CD4-positive, alpha-beta T cell treated with Interleukin-17A for 1 hour (primary cell): Measurements from ENCODE around the gene SLC9A1.
"Not testable (repeated sequence)": the region's sequence is repeated elsewhere in the genome, so short reads cannot be mapped to it uniquely, and the experiment has no call there.

Experiments
- DNase-seq: peaks from one replicate; pipeline ENCODE4 v3.0.0-alpha.2; 2020

Gene SLC9A1

DNA sequence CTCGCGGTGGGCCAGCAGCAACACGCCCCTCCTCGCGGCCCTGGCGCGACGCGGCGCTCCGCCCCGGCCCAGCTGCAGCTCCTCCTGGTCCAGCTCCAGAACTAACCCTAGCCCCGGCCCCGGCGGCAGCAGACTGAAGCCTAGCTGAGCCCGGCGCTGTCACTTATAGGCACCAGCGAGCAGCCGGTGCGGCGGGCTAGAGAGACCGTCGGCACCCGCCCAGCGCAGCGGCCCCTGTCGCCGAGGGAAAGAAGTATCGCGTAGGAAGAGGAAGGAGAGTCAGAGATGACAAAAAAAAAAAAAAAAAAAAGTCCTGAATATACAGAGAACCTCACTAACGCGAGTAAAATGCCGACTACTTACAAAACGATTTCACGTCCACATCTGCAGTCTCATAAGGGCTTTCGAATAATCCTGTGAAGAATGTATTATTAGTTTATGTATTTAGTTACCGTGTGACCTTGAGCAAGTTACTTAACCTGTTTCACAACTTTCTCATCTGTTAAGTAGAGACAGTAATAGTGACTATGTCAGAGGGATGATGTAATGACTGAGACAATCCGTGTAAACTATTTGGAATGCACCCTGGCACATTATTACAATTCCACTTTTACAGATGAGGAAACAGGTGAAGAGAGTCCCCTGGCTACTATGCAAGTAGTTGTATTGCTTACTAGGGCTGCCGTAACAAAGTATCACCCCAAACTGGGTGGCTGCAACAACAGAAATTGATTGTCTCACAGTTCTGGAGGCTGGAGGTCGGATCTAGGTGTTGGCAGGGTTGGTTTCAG is at the start of gene SLC9A1:
SLC9A1 (minus strand) TSS at position 135 of the 791 bp plus-strand sequence. CDS start 791 bp downstream, outside the sequence.
- peak; percentile 95 for DNase-seq

- no peak for DNase-seq
These were observed 49.0 kb upstream of the SLC9A1 start for GRCh38 chr1:27203946-27204345.

GRCh38 chr1:27201295-27201694 is 46.4 kb upstream of the SLC9A1 start:
- DNase-seq, result no peak

GRCh38 chr1:27193194-27193593 is 38.3 kb upstream of the SLC9A1 start:
- no peak for DNase-seq

DNA sequence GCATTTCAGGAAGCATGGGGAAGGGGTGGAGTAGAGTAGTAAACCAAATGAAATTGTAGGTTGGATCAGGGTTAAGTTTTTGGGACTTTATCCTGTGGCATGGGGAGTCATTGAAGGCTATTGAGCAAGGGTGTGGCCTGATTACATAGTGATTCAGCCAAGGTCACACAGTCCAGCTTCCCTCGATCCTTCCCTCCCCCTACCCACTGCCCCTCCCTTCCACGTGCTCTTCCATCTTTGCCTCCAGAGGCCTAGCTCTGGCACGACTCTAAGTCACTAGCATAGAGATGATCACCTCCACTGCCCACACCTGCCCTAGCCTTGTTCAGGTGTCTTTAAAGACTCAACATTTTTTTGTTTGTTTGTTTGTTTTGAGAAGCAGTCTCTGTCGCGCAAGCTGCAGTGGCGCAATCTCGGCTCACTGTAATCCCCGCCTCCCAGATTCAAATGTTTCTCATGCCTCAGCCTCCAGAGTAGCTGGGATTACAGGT is 37.2 kb upstream of the SLC9A1 start:
- no peak for DNase-seq

DNA sequence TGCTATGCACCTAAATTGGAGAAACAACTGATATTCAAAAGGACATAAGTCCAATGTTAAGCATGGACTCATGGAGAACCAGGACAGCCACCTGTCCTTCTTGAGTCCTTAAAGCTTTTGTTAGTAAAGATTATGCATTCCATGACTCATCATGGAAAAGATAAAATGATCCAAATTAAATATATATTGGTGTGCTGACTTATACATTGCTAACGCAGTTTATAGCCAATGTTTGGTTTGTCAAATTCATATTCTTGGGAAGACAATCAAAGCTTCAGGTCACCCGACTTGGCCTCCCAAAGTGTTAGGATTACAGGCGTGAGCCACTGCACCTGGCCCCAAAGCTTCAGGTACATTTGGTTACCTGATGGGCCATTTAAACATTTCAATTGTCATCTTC is 29.7 kb upstream of the SLC9A1 start:
- not testable (repeated sequence) for DNase-seq

DNA sequence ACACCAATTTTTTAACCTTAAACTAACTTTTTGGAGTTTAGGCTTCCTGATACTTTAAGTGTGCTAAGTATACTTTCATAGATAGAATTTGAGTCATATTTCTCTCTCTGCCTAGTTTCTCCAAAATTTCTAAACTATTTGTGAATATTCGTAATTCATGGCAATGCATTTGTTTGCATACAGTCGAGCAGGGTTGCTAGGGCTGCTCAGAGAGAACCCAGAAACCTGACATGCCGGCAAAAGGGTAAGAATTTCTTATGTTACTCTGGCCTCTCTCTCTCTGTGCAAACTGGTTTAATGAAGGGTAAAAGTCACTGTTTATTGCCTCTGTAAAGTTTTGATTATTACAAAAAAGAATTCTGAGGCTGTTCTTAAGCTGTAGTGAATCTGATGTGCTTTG is 25.1 kb upstream of the SLC9A1 start:
- DNase-seq, result no peak

- DNase-seq, result no peak
These were observed 24.5 kb upstream of the SLC9A1 start for GRCh38 chr1:27179379-27179778.

GRCh38 chr1:27176954-27177353 is 22.0 kb upstream of the SLC9A1 start:
- DNase-seq, result no peak

DNA sequence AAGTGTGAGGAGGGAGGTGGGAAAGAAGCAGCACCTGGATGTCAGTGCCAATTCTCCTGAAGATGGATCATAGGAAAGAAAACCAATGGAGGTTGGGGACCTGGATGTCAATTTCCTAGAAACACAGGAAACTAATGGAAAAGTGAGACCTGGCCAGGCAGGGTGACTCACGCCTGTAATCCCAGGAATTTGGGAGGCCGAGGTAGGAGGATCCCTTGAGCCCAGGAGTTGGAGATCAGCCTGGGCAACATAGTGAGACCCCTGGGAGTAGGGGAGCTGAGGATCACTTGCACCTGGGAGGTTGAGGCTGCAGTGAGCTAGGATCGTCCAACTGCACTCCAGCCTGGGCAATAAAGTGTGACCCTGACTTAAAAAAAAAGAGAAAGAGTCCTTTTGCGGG is 21.4 kb upstream of the SLC9A1 start:
- DNase-seq, result no peak

DNA sequence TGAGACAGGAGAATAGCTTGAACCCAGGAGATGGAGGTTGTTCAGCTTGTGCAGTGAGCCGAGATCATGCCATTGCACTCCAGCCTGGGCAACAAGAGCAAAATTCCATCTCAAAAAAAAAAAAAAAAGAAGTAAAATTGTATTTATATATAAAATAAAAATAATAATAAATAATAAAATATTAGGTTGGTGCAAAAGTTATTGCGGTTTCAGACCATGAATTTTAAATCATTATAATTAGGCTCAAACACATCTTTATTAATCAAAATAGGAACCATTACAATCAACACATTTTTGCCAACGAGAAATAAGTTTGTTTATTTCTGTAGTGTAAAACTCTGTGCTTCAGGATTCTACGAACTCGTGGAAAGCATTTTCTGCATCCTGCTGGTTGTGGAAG is 18.1 kb upstream of the SLC9A1 start:
- DNase-seq, result not testable (repeated sequence)

- DNase-seq, result no peak
These were observed 12.0 kb upstream of the SLC9A1 start for GRCh38 chr1:27166929-27167328.

GRCh38 chr1:27166351-27166802 is 11.5 kb upstream of the SLC9A1 start:
- DNase-seq, result no peak

GRCh38 chr1:27163093-27163492 is 8.2 kb upstream of the SLC9A1 start:
- no peak for DNase-seq

DNA sequence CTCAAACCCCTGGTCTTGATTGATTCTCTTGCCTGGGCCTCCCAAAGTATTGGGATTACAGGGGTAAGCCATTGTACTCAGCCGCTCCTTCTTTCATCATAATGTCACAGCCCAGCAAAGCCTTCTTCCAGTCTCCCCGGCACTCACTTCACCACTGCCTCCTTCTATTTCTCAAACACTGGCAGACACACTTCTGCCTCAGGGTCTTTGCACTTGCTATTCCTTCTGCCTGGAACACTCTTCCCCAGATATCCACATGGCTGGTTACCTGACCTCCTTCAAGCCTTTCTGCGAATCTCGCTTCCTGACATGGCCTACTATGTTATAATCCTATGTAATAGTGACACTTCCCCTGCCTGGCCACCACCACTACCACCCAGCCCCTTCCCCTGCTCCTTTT is 7.2 kb upstream of the SLC9A1 start:
- DNase-seq, result no peak

- peak; percentile 33 for DNase-seq
These were observed 6.7 kb upstream of the SLC9A1 start for GRCh38 chr1:27161594-27161993.

- DNase-seq, result no peak
These were observed 2.3 kb upstream of the SLC9A1 start for GRCh38 chr1:27157194-27157593.

- DNase-seq, result no peak
These were observed 395 bp downstream of the SLC9A1 start for GRCh38 chr1:27154469-27154990.

- no peak for DNase-seq
These were observed 982 bp downstream of the SLC9A1 start for GRCh38 chr1:27153927-27154358.

DNA sequence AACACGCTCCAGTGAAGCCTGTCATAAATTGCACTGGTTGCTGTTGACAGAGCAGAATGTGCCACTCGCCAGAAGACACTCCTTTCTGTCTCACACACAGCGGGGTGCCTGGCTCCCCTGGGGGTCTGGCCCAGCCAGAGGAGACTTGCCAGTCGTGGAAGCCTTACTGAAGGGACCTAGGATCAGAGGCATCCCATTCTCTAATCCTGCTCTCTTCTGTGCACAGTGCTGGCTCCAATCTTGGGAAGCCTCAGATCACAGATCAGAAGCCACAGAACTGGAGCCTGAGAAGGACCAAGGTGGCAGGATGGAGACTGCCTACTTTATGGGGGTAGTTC is 1.4 kb downstream of the SLC9A1 start:
- no peak for DNase-seq

- peak; percentile 13 for DNase-seq
These were observed 1.9 kb downstream of the SLC9A1 start for GRCh38 chr1:27152829-27153548.

GRCh38 chr1:27152004-27152828 is 2.7 kb downstream of the SLC9A1 start:
- no peak for DNase-seq

- DNase-seq, result no peak
These were observed 4.3 kb downstream of the SLC9A1 start for GRCh38 chr1:27150641-27151040.
